H1 (cell line): ENCODE data around the gene MCCD1. TPM values are rescaled to one million over a fixed set of nuclear protein-coding genes. Genes with fewer than 3 reads are reported as not detected.

Source experiments
- CTCF ChIA-PET: fragments of 300-600 bp; sonication (Branson Sonifier 250); formaldehyde crosslinking; loops from one replicate; lab custom pipeline; 2021; ENCODE audit not compliant: partially characterized antibody; lab: Charles Lee
- POLR2A ChIA-PET: fragments of 300-600 bp; sonication (Branson Sonifier 250); formaldehyde crosslinking; loops from one replicate; lab custom pipeline; 2021; ENCODE audit warnings: inconsistent platforms; ENCODE audit not compliant: partially characterized antibody; lab: Charles Lee
- DNase-seq, 2 experiments: peaks; one replicate each; pipeline versions ENCODE4 v3.0.0 to v3.0.0-alpha.2; 2010 to 2022; ENCODE audit warnings: low spot score in 2 of 2, low read depth in 1 of 2, mixed read lengths in 1 of 2
- FAIRE-seq: peaks from 2 replicates; lab custom pipeline; 2011; peaks lifted over from hg19 to GRCh38; lab: Jason Lieb, UNC
- H2AFZ ChIP-seq: 2 replicates; pipeline ENCODE4 v1.8.1; 2012; ENCODE audit warnings: low read length, inconsistent platforms
- H2AK5ac ChIP-seq: 2 replicates; pipeline ENCODE4 v1.6.1; 2013; ENCODE audit warnings: low read depth, low read length
- H2BK120ac ChIP-seq: replicated peaks from 2 replicates; pipeline ENCODE3; 2013; ENCODE audit warnings: low read depth, low read length, inconsistent platforms
- H2BK12ac ChIP-seq: 2 replicates; pipeline ENCODE4 v1.6.1; 2013; ENCODE audit warnings: low read depth, low read length
- H2BK15ac ChIP-seq: 2 replicates; pipeline ENCODE4 v1.6.1; 2013; ENCODE audit warnings: low read length
- H2BK20ac ChIP-seq: 2 replicates; pipeline ENCODE4 v1.6.1; 2013; ENCODE audit warnings: low read length
- H2BK5ac ChIP-seq: 2 replicates; pipeline ENCODE4 v1.6.1; 2013; ENCODE audit warnings: low read depth, low read length
- H3K14ac ChIP-seq: 2 replicates; pipeline ENCODE4 v1.6.1; 2013; ENCODE audit warnings: inconsistent platforms; ENCODE audit not compliant: insufficient read length
- H3K18ac ChIP-seq: 2 replicates; pipeline ENCODE4 v1.6.1; 2013; ENCODE audit warnings: low read length; ENCODE audit errors: extremely low read depth
- H3K23ac ChIP-seq: 2 replicates; pipeline ENCODE4 v1.6.1; 2013; ENCODE audit warnings: inconsistent platforms; ENCODE audit not compliant: insufficient read length
- H3K23me2 ChIP-seq: 2 replicates; pipeline ENCODE4 v1.6.1; 2013; ENCODE audit warnings: low read depth, low read length
- H3K27ac ChIP-seq: 2 replicates; pipeline ENCODE4 v1.6.1; 2011; ENCODE audit warnings: low read depth, low read length, inconsistent platforms
- H3K27me3 ChIP-seq, 4 experiments: replicated peaks in 1 of 4; 1 replicate in 1 of 4; 2 replicates in 3 of 4; pipeline versions ENCODE4 v1.6.1 to v1.8.1; 2011 to 2013; ENCODE audit warnings: low read length in 3 of 4, mild to moderate bottlenecking in 3 of 4, inconsistent platforms in 2 of 4, mixed read lengths in 2 of 4, moderate library complexity in 1 of 4; ENCODE audit not compliant: control insufficient read depth in 3 of 4, insufficient read depth in 3 of 4; ENCODE audit errors: extremely low read depth in 1 of 4
- H3K36me3 ChIP-seq, 4 experiments: 2 replicates each; pipeline versions ENCODE4 v1.6.1 to v1.8.1; 2011 to 2013; ENCODE audit warnings: mild to moderate bottlenecking in 4 of 4, low read length in 3 of 4, moderate library complexity in 2 of 4, control low read depth in 1 of 4, inconsistent platforms in 1 of 4; ENCODE audit not compliant: insufficient read depth in 4 of 4, control insufficient read depth in 2 of 4
- H3K4ac ChIP-seq: replicated peaks from 2 replicates; pipeline ENCODE3; 2013; ENCODE audit warnings: low read length, low read depth, mixed read lengths, inconsistent platforms; ENCODE audit not compliant: insufficient read length
- H3K4me1 ChIP-seq, 4 experiments: replicated peaks in 1 of 4; 1 replicate in 1 of 4; 2 replicates in 3 of 4; pipeline versions ENCODE4 v1.6.1 to v1.8.1; 2011 to 2013; ENCODE audit warnings: low read length in 3 of 4, inconsistent platforms in 2 of 4, mixed read lengths in 1 of 4; ENCODE audit not compliant: insufficient read depth in 4 of 4, control insufficient read depth in 3 of 4
- H3K4me2 ChIP-seq, 2 experiments: 2 replicates each; pipeline versions ENCODE4 v1.6.1 to v1.8.1; 2011 to 2013; ENCODE audit warnings: low read depth in 2 of 2, low read length in 2 of 2, control low read depth in 1 of 2, inconsistent platforms in 1 of 2, mild to moderate bottlenecking in 1 of 2; ENCODE audit not compliant: insufficient read depth in 1 of 2
- H3K4me3 ChIP-seq, 4 experiments: fragments of 200-600, 300-600 bp in 1 of 4; sonication (generic), shearing (Covaris generic), sonication (Bioruptor Twin) in 1 of 4; 2 replicates each; pipeline versions ENCODE4 v1.5.1 to v1.8.1; 2011 to 2016; ENCODE audit warnings: low read length in 4 of 4, low read depth in 3 of 4, control low read depth in 2 of 4, inconsistent platforms in 2 of 4, mild to moderate bottlenecking in 2 of 4, mixed read lengths in 1 of 4, moderate library complexity in 1 of 4; ENCODE audit not compliant: insufficient read depth in 2 of 4; ENCODE audit errors: extremely low read depth in 1 of 4
- H3K56ac ChIP-seq: replicated peaks from 2 replicates; pipeline ENCODE3; 2013; ENCODE audit warnings: low read depth, mild to moderate bottlenecking, mixed read lengths, low read length, inconsistent platforms; ENCODE audit not compliant: insufficient read length
- H3K79me1 ChIP-seq: 2 replicates; pipeline ENCODE4 v1.6.1; 2013; ENCODE audit warnings: low read depth, low read length, control low read depth
- H3K79me2 ChIP-seq, 2 experiments: 2 replicates each; pipeline versions ENCODE4 v1.6.1 to v1.8.1; 2012 to 2013; ENCODE audit warnings: low read length in 2 of 2, mild to moderate bottlenecking in 2 of 2, inconsistent platforms in 1 of 2; ENCODE audit not compliant: insufficient read depth in 2 of 2, control insufficient read depth in 1 of 2
- H3K9ac ChIP-seq, 4 experiments: replicated peaks in 1 of 4; 1 replicate in 1 of 4; 2 replicates in 3 of 4; pipeline versions ENCODE4 v1.6.1 to v1.8.1; 2011 to 2013; ENCODE audit warnings: low read depth in 3 of 4, low read length in 3 of 4, control low read depth in 2 of 4, mild to moderate bottlenecking in 2 of 4, moderate library complexity in 2 of 4, inconsistent platforms in 1 of 4; ENCODE audit errors: extremely low read depth in 1 of 4
- H3K9me3 ChIP-seq, 2 experiments: 2 replicates each; pipeline versions ENCODE4 v1.6.1 to v1.8.1; 2012 to 2013; ENCODE audit warnings: mild to moderate bottlenecking in 2 of 2, moderate library complexity in 2 of 2, control low read depth in 1 of 2, inconsistent platforms in 1 of 2, low read depth in 1 of 2, low read length in 1 of 2, mixed read lengths in 1 of 2; ENCODE audit not compliant: insufficient read depth in 2 of 2
- H4K20me1 ChIP-seq, 2 experiments: replicated peaks in 1 of 2; 2 replicates each; pipeline versions ENCODE3 to v1.8.1; 2011 to 2013; ENCODE audit warnings: inconsistent platforms in 2 of 2, low read length in 2 of 2, mild to moderate bottlenecking in 1 of 2; ENCODE audit not compliant: insufficient read depth in 2 of 2, control insufficient read depth in 1 of 2
- H4K5ac ChIP-seq: 2 replicates; pipeline ENCODE4 v1.6.1; 2013; ENCODE audit warnings: low read length, low read depth, mixed read lengths, inconsistent platforms; ENCODE audit not compliant: insufficient read length
- H4K8ac ChIP-seq: 2 replicates; pipeline ENCODE4 v1.8.0; 2013; ENCODE audit warnings: mild to moderate bottlenecking, moderate library complexity, low read length, inconsistent platforms; ENCODE audit not compliant: insufficient read depth; ENCODE audit errors: extremely low read depth
- H4K91ac ChIP-seq: replicated peaks from 2 replicates; pipeline ENCODE3; 2013; ENCODE audit warnings: low read length, mixed read lengths, inconsistent platforms; ENCODE audit not compliant: insufficient read length
- BCL11A ChIP-seq, 2 experiments: IDR thresholded peaks; one replicate each; pipeline ENCODE4 v1.6.1; 2011; ENCODE audit warnings: low read depth in 2 of 2, low read length in 2 of 2, mild to moderate bottlenecking in 2 of 2
- BRCA1 ChIP-seq: IDR thresholded peaks from 2 replicates; pipeline ENCODE4 v1.6.1; 2012; ENCODE audit warnings: low read depth, low read length, improper control_type of control experiment
- CEBPB ChIP-seq: IDR thresholded peaks from 2 replicates; pipeline ENCODE4 v1.6.1; 2012; ENCODE audit warnings: low read depth, low read length
- EGR1 ChIP-seq: IDR thresholded peaks from 2 replicates; pipeline ENCODE4 v1.6.1; 2011; ENCODE audit warnings: low read depth, low read length, borderline replicate concordance
- KDM4A ChIP-seq: IDR thresholded peaks from one replicate; pipeline ENCODE4 v1.7.1; 2012; ENCODE audit warnings: low read depth, mild to moderate bottlenecking, moderate library complexity, low read length, inconsistent platforms; ENCODE audit not compliant: severe bottlenecking
- MAFK ChIP-seq: IDR thresholded peaks from 2 replicates; pipeline ENCODE4 v1.6.1; 2012; ENCODE audit warnings: low read depth, mild to moderate bottlenecking, improper control_type of control experiment, low read length
- PHF8 ChIP-seq: fragments of 200-600 bp; sonication (generic); conservative IDR thresholded peaks from 2 replicates; pipeline ENCODE4 v1.7.1; 2012; ENCODE audit warnings: low read depth, mild to moderate bottlenecking, inconsistent platforms, low read length, moderate library complexity
- RBBP5 ChIP-seq: IDR thresholded peaks from 2 replicates; pipeline ENCODE4 v1.7.1; 2012; ENCODE audit warnings: low read depth, mild to moderate bottlenecking, inconsistent platforms, low read length, moderate library complexity, borderline replicate concordance
- RFX5 ChIP-seq: IDR thresholded peaks from 2 replicates; pipeline ENCODE4 v1.6.1; 2011; ENCODE audit warnings: low read depth, low read length, improper control_type of control experiment, borderline replicate concordance
- SIN3A ChIP-seq, 2 experiments: IDR thresholded peaks in 1 of 2; conservative IDR thresholded peaks in 1 of 2; 2 replicates each; pipeline ENCODE4 v1.6.1; 2011 to 2012; ENCODE audit warnings: low read length in 2 of 2, improper control_type of control experiment in 1 of 2, low read depth in 1 of 2, mild to moderate bottlenecking in 1 of 2
- SIRT6 ChIP-seq: IDR thresholded peaks from one replicate; pipeline ENCODE4 v1.7.1; 2012; ENCODE audit warnings: low read length, inconsistent platforms
- TBP ChIP-seq: IDR thresholded peaks from 2 replicates; pipeline ENCODE4 v1.6.1; 2011; ENCODE audit warnings: low read depth, low read length, improper control_type of control experiment
- TCF12 ChIP-seq: IDR thresholded peaks from 2 replicates; pipeline ENCODE4 v1.6.1; 2011; ENCODE audit warnings: low read depth, mild to moderate bottlenecking, low read length
- TEAD4 ChIP-seq: IDR thresholded peaks from 2 replicates; pipeline ENCODE4 v1.6.1; 2012; ENCODE audit warnings: low read depth, low read length, inconsistent platforms, mixed read lengths
- WGBS, 2 experiments: shearing (Covaris generic) in 1 of 2; methylation state at CpG; one replicate each; pipeline versions ENCODE4 v1.1.6 to v1.1.7; 2013 to 2015; ENCODE audit warnings: low lambda C conversion rate in 2 of 2, mixed read lengths in 2 of 2, inconsistent platforms in 1 of 2, low coverage in 1 of 2, missing lambda C conversion rate in 1 of 2; ENCODE audit not compliant: insufficient replicate concordance in 2 of 2, insufficient coverage in 1 of 2, insufficient read length in 1 of 2; ENCODE audit errors: extremely low coverage in 1 of 2, missing lambda C conversion rate in 1 of 2; 5-methylcytosine and 5-hydroxymethylcytosine counted together
- polyA plus RNA-seq, 7 experiments: library from polyadenylated mRNA; depleted of rRNA in 3 of 7; stranded (reverse) in 5 of 7; unstranded in 2 of 7; fragments of >200 nt in 5 of 7; fragments of 200-250 nt in 2 of 7; gene quantifications; 1 replicate in 5 of 7; 2 replicates in 1 of 7; 4 replicates in 1 of 7; pipeline versions ENCODE4 v1.2.1 to v1.2.3, GENCODE V29; 2011 to 2013; ENCODE audit warnings: missing spikeins in 2 of 7, mixed read lengths in 2 of 7
- total RNA-seq: library from RNA; stranded (reverse); fragmentation: NEBNext Ultra II Directional; extraction: Animal tissue kit (Norgen Biotek cat#: 25700); gene quantifications from 2 replicates; pipeline ENCODE4 v1.2.1, GENCODE V29; 2021

Gene MCCD1
- total and polyA plus RNA-seq, 2 of the 8 experiments (the other 6 are each of a cell fraction or from before 2014, with no cell fraction given), result not detected

GRCh38 chr6:31577579-31577966, 48.8 kb downstream of the MCCD1 start:
- peaks cover 9% of the 10 kb centered on the region; the same call in 1 of the 2 replicates for H3K23me2 ChIP-seq
- TF ChIP-seq BRCA1 (no peak), TBP (no peak), KDM4A (no peak), TEAD4 (no peak), BCL11A (IDR thresholded peaks at IDR 0.05; ENCODE audit: low read depth in 2 of 2, low read length in 2 of 2) (no peak), MAFK (no peak), CEBPB (no peak), PHF8 (no peak), TCF12 (no peak), RFX5 (no peak), RBBP5 (no peak), SIN3A (conservative IDR thresholded peaks at IDR 0.05 in 1 of 2, IDR thresholded peaks at IDR 0.05 in 1 of 2; ENCODE audit: low read depth in 1 of 2, low read length in 2 of 2) (no peak), EGR1 (no peak), SIRT6 (no peak)

More at GRCh38 chr6:31577579-31577966, 48.8 kb downstream of the MCCD1 start:
- no peak for FAIRE-seq
- no peak overlapping the region for H4K5ac ChIP-seq
- no peaks in the 10 kb centered on the region for H3K9me3 ChIP-seq
- no peak overlapping the region for H2BK12ac ChIP-seq
- no peak overlapping the region for H3K4me3 ChIP-seq
- no peak overlapping the region for H2BK20ac ChIP-seq
- H2AK5ac ChIP-seq, result no peak overlapping the region
- H3K9ac ChIP-seq, result no peak overlapping the region
- H4K8ac ChIP-seq, result no peak overlapping the region
- ChIA-PET CTCF (interaction anchor here (1.1 to 19.2 kb wide), 6 partner anchors 8 to 345 kb away, joined by 3 to 640 read pairs (median 30); partner anchors contain the start of genes ATP6V1G2, GPANK1, LST1 and LTB), POLR2A (interaction anchor here (0.6 to 12.2 kb wide), 8 partner anchors 10 to 62 kb away, joined by 3 to 110 read pairs (median 5); partner anchors contain the start of genes ATP6V1G2, MCCD1 and NFKBIL1)
- no peak overlapping the region for H3K4ac ChIP-seq
- H3K36me3 ChIP-seq, result no peaks in the 10 kb centered on the region
- no peak overlapping the region for H3K27ac ChIP-seq
- H4K20me1 ChIP-seq, result no peaks in the 10 kb centered on the region
- H3K27me3 ChIP-seq, result peaks cover 0 to 8% (median 7%) of the 10 kb centered on the region in 4 experiments; a peak in 5 of 7 replicates
- no peak overlapping the region for H2BK120ac ChIP-seq
- H2BK15ac ChIP-seq, result no peak overlapping the region
- no peak overlapping the region for H4K91ac ChIP-seq
- no peaks in the 10 kb centered on the region for H3K79me2 ChIP-seq
- H2AFZ ChIP-seq, result no peak overlapping the region
- H3K4me2 ChIP-seq, result no peak overlapping the region
- WGBS, 2 experiments, result 96% methylated on average over 3 of the region's 3 CpGs; no CpG with 5 or more reads in 1 of the 2 experiments
- no peak overlapping the region for H3K14ac ChIP-seq
- no peak overlapping the region for H3K18ac ChIP-seq
- DNase-seq, result no peak
- peaks cover 0 to 6% (median 6%) of the 10 kb centered on the region in 4 experiments; a peak in 6 of 7 replicates for H3K4me1 ChIP-seq
- H2BK5ac ChIP-seq, result no peak overlapping the region
- H3K56ac ChIP-seq, result no peak overlapping the region
- no peak overlapping the region for H3K23ac ChIP-seq
- H3K79me1 ChIP-seq, result no peaks in the 10 kb centered on the region
